PC-3 (cell line): Measurements from ENCODE around the gene P3H2. TPM values are rescaled to one million over a fixed set of nuclear protein-coding genes. Genes with fewer than 3 reads are reported as not detected.
A peak's percentile ranks its signal among the peaks of the same experiment; 100 is the strongest.

Experiments
- ATAC-seq: fragments of 200-7000 bp; cut with Tn5 transposase; 2 replicates; pipeline ENCODE4 v1.9.1; 2020; ENCODE audit warnings: mild to moderate bottlenecking, moderate library complexity
- BruUV-seq: library from RNA; stranded (reverse); fragments of 400-500 nt; replicated peaks from 2 replicates; lab custom pipeline; 2021; lab: Mats Ljungman, UMichigan
- CTCF ChIA-PET: fragments of 300-600 bp; sonication (Branson Sonifier 250); formaldehyde crosslinking; loops from one replicate; lab custom pipeline; 2022; ENCODE audit warnings: antibody characterized with exemption; lab: Charles Lee
- POLR2A ChIA-PET: fragments of 300-600 bp; sonication (Branson Sonifier 250); formaldehyde crosslinking; loops from one replicate; lab custom pipeline; 2022; ENCODE audit warnings: antibody characterized with exemption; ENCODE audit not compliant: unreplicated experiment; lab: Charles Lee
- DNase-seq: peaks from one replicate; pipeline ENCODE4 v3.0.0-alpha.2; 2015
- H2AFZ ChIP-seq: fragments of 300-600 bp; sonication (generic); 2 replicates; pipeline ENCODE4 v1.6.0; 2016; ENCODE audit warnings: antibody characterized with exemption, low read length
- H3F3A ChIP-seq: fragments of 300-600 bp; sonication (generic); one replicate; pipeline ENCODE4 v1.6.0; 2017; ENCODE audit warnings: antibody characterized with exemption, low read length, control low read depth, mild to moderate bottlenecking; ENCODE audit not compliant: unreplicated experiment
- H3K27ac ChIP-seq: fragments of 300-600 bp; sonication (generic); 2 replicates; pipeline ENCODE4 v1.5.1; 2016; ENCODE audit warnings: mild to moderate bottlenecking, low read length
- H3K27me3 ChIP-seq: fragments of 300-600 bp; sonication (generic); 2 replicates; pipeline ENCODE4 v1.6.1; 2016; ENCODE audit warnings: low read length, mixed read lengths
- H3K36me3 ChIP-seq: fragments of 300-600 bp; sonication (generic); 2 replicates; pipeline ENCODE4 v1.6.1; 2016; ENCODE audit warnings: low read depth, mixed run types, low read length, mixed read lengths
- H3K4me1 ChIP-seq: fragments of 300-600 bp; sonication (generic); 2 replicates; pipeline ENCODE4 v1.5.1; 2016; ENCODE audit warnings: low read length; ENCODE audit not compliant: insufficient read depth
- H3K4me2 ChIP-seq: fragments of 300-600 bp; sonication (generic); 2 replicates; pipeline ENCODE4 v1.6.0; 2016; ENCODE audit warnings: low read length
- H3K4me3 ChIP-seq: fragments of 300-600 bp; sonication (generic); 2 replicates; pipeline ENCODE4 v1.5.1; 2016; ENCODE audit warnings: mild to moderate bottlenecking, low read length, mixed read lengths
- H3K79me2 ChIP-seq: fragments of 300-600 bp; sonication (generic); 2 replicates; pipeline ENCODE4 v1.6.1; 2017; ENCODE audit warnings: low read length, mixed read lengths
- H3K9ac ChIP-seq: fragments of 300-600 bp; sonication (generic); 2 replicates; pipeline ENCODE4 v1.6.0; 2016; ENCODE audit warnings: mild to moderate bottlenecking, low read length
- H3K9me2 ChIP-seq: fragments of 300-600 bp; sonication (generic); replicated peaks from 2 replicates; pipeline ENCODE4 v1.6.1; 2016; ENCODE audit warnings: mixed run types, low read length, mixed read lengths
- H3K9me3 ChIP-seq: fragments of 300-600 bp; sonication (generic); 2 replicates; pipeline ENCODE4 v1.6.1; 2016; ENCODE audit warnings: low read length, mixed read lengths
- H4K20me1 ChIP-seq: fragments of 300-600 bp; sonication (generic); 2 replicates; pipeline ENCODE4 v1.6.1; 2016; ENCODE audit warnings: low read length, mixed read lengths
- EZH2 ChIP-seq: fragments of 300-600 bp; sonication (generic); IDR thresholded peaks from one replicate; pipeline ENCODE4 v1.6.1; 2017; ENCODE audit warnings: antibody characterized with exemption, mild to moderate bottlenecking, low read length; ENCODE audit not compliant: unreplicated experiment
- EZH2phosphoT487 ChIP-seq: fragments of 300-600 bp; sonication (generic); IDR thresholded peaks from 2 replicates; pipeline ENCODE4 v1.6.1; 2018; ENCODE audit warnings: mild to moderate bottlenecking, antibody characterized with exemption, low read length, borderline replicate concordance
- intact Hi-C: fragments of 100-400 bp; cut with micrococcal nuclease; formaldehyde crosslinking; loops from 2 replicates; pipeline ENCODE4 v1.9.0; 2023
- total RNA-seq: library from RNA; depleted of rRNA; stranded (reverse); fragments of >200 nt; gene quantifications from 2 replicates; pipeline ENCODE4 v1.2.3, GENCODE V29; 2014
- TF ChIP-seq, protein P1 (sequence below): fragments of 300-600 bp; sonication (generic); conservative IDR thresholded peaks from 2 replicates; pipeline ENCODE4 v1.5.1; 2017; ENCODE audit warnings: antibody characterized with exemption, low read depth, mild to moderate bottlenecking, low read length

P3H2 gene
- total RNA-seq, 1 experiment from 2014 or later, result 4.5 TPM

DNA sequence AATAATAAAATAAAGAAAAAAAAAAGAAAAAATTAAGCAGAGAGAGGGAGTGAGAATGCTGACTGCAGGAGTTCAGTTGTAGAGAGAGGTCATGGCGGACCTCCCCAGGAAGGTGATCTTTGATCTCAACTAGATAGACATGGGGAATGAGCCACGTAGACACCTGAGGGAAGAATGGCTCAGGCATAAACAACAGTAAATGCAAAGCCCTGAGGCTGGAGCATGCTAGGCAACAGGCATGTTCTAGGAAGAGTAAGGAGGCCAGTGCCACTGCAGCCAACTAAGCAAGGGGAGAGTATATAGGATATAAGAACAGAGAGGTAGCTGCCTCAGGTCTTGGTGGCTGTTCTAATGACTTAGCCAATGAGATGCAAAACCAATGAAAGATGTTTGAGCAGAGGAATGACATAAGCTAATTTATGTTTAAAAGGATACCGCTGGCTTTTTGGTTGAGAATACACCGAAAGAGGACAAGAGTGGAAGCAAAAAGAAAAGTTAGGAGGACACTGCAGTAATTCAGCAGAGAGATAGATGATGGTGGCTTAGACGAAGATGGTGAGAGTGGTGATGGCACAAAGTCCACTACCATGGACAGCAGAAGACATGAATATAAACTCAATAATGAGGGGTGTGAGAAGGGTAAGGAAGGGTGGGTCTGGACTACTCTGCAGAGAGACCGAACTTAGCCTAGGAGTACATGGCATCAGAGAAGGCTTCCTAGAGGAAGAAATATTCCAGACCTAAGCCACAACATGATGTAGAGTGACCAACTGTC is 174.6 kb downstream of the P3H2 start:
- Histone ChIP-seq H4K20me1 (no peaks in the 10 kb centered on the region), H2AFZ (no peak overlapping the region), H3K4me3 (no peak overlapping the region), H3K36me3 (no peaks in the 10 kb centered on the region), H3K9me2 (no peaks in the 10 kb centered on the region), H3K4me1 (peaks cover 48% of the 10 kb centered on the region), H3K4me2 (no peak overlapping the region), H3K9me3 (no peaks in the 10 kb centered on the region), H3F3A (no peaks in the 10 kb centered on the region), H3K9ac (no peak overlapping the region), H3K27ac (no peak overlapping the region), H3K27me3 (no peaks in the 10 kb centered on the region), H3K79me2 (no peaks in the 10 kb centered on the region)
- no peak for DNase-seq
- no peak for ATAC-seq
- POLR2A ChIA-PET, result no interaction called here
- intact Hi-C loops, result loop anchor here (5.0 to 10.0 kb wide), 4 partner anchors 39 to 971 kb away; no protein-coding TSS in a partner anchor
- no TSS peak for BruUV-seq
- TF ChIP-seq EZH2phosphoT487, result no peak
- no peak for TF ChIP-seq EZH2
- TF ChIP-seq, protein P1, sequence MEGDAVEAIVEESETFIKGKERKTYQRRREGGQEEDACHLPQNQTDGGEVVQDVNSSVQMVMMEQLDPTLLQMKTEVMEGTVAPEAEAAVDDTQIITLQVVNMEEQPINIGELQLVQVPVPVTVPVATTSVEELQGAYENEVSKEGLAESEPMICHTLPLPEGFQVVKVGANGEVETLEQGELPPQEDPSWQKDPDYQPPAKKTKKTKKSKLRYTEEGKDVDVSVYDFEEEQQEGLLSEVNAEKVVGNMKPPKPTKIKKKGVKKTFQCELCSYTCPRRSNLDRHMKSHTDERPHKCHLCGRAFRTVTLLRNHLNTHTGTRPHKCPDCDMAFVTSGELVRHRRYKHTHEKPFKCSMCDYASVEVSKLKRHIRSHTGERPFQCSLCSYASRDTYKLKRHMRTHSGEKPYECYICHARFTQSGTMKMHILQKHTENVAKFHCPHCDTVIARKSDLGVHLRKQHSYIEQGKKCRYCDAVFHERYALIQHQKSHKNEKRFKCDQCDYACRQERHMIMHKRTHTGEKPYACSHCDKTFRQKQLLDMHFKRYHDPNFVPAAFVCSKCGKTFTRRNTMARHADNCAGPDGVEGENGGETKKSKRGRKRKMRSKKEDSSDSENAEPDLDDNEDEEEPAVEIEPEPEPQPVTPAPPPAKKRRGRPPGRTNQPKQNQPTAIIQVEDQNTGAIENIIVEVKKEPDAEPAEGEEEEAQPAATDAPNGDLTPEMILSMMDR, result no peak
- CTCF ChIA-PET, result no interaction called here

DNA sequence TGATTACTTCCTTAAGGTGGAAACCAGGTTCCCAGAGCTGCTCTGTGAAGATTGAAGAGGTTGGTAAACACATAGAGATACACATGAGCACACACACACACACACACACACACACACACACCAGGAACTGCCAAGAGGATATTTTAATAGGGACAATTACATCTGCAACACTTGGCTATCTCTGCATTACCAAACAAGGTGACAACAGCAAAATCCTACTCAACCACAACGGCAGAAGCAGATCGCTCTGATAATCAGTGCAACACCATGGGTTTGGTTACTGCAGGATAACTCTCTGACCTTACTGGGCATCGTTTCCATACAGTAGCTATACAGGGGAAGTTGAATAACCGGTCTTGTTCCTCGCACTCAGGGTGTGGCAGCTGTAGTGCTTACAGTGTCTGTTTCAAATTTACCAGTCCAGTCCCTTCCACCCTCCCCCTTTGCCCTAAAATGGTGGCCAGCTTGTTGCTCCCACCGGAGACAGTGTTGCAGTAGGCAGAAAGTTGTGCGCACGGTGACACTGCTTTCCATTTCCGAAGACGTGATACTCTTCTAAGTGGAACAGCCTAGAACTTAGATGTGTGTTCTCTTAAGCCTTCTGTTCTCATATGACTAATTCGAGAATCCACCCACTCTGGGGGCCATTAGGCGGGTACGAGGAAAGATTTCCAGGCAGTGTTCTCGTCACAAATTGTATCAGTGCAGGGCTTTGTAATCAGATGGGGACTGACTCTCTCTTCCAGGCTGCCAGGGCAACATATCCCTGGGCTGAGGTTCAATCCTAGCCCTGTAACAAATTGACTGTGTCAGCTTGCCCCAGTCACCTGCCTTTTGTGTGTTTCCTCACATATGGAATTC is 176.2 kb downstream of the P3H2 start:
- peak overlapping the region; percentile 54 for H3K9ac ChIP-seq
- no peaks in the 10 kb centered on the region for H3F3A ChIP-seq
- ChIA-PET CTCF (interaction anchor here (0.6 kb wide), 1 partner anchor 256 kb away, joined by 4 read pairs; no protein-coding TSS in a partner anchor), POLR2A (no interaction called here)
- no peaks in the 10 kb centered on the region for H3K36me3 ChIP-seq
- no peaks in the 10 kb centered on the region for H3K9me2 ChIP-seq
- H3K4me1 ChIP-seq, result peaks cover 50% of the 10 kb centered on the region
- TF ChIP-seq EZH2, result no peak
- no peak for TF ChIP-seq EZH2phosphoT487
- TF ChIP-seq, protein P1, result no peak
- DNase-seq (peak; percentile 95), ATAC-seq (peak; percentile 61)
- no peaks in the 10 kb centered on the region for H3K27me3 ChIP-seq
- no peak overlapping the region for H3K4me3 ChIP-seq
- peak overlapping the region; percentile 89 for H3K27ac ChIP-seq
- H3K79me2 ChIP-seq, result no peaks in the 10 kb centered on the region
- H4K20me1 ChIP-seq, result no peaks in the 10 kb centered on the region
- intact Hi-C loops, result loop anchor here (5.0 to 10.0 kb wide), 4 partner anchors 37 to 970 kb away; no protein-coding TSS in a partner anchor
- H3K9me3 ChIP-seq, result no peaks in the 10 kb centered on the region
- peak overlapping the region; percentile 73 for H2AFZ ChIP-seq
- no TSS peak for BruUV-seq
- H3K4me2 ChIP-seq, result peak overlapping the region; percentile 63
